Calu3 (cell line): ENCODE measurements around the gene STPG2. TPM values are rescaled to one million over a fixed set of nuclear protein-coding genes. Genes with fewer than 3 reads are reported as not detected.

Source experiments
- BruUV-seq: library from RNA; stranded (reverse); fragments of 400-500 nt; replicated peaks from 2 replicates; lab custom pipeline; 2021; lab: Mats Ljungman, UMichigan
- CTCF ChIA-PET: fragments of 300-600 bp; sonication (Branson Sonifier 250); formaldehyde crosslinking; loops from one replicate; lab custom pipeline; 2022; ENCODE audit warnings: antibody characterized with exemption; lab: Charles Lee
- DNase-seq: peaks from one replicate; pipeline ENCODE4 v3.0.0; 2022
- H3K27ac Mint-ChIP-seq: one replicate; pipeline ENCODE4 v1.8.0; 2022; ENCODE audit warnings: mixed read lengths; ENCODE audit not compliant: unreplicated experiment
- H3K27me3 Mint-ChIP-seq: one replicate; pipeline ENCODE4 v1.8.0; 2022; ENCODE audit warnings: mixed read lengths; ENCODE audit not compliant: unreplicated experiment
- H3K36me3 Mint-ChIP-seq: one replicate; pipeline ENCODE4 v1.8.0; 2022; ENCODE audit warnings: mild to moderate bottlenecking, moderate library complexity, mixed read lengths; ENCODE audit not compliant: insufficient read depth, unreplicated experiment
- H3K4me1 Mint-ChIP-seq: one replicate; pipeline ENCODE4 v1.8.0; 2022; ENCODE audit warnings: mild to moderate bottlenecking, low read depth, mixed read lengths; ENCODE audit not compliant: unreplicated experiment
- H3K4me3 Mint-ChIP-seq: one replicate; pipeline ENCODE4 v1.8.0; 2022; ENCODE audit warnings: mild to moderate bottlenecking, low read depth, moderate library complexity, mixed read lengths; ENCODE audit not compliant: unreplicated experiment
- H3K9me3 Mint-ChIP-seq: one replicate; pipeline ENCODE4 v1.8.0; 2022; ENCODE audit warnings: low read depth, mixed read lengths; ENCODE audit not compliant: unreplicated experiment
- CTCF ChIP-seq: fragments of 200-600 bp; IDR thresholded peaks from one replicate; pipeline ENCODE4 v1.8.0; 2022; ENCODE audit warnings: antibody characterized with exemption; ENCODE audit not compliant: unreplicated experiment
- intact Hi-C: fragments of 100-400 bp; cut with micrococcal nuclease; formaldehyde crosslinking; loops from one replicate; pipeline ENCODE4 v1.10.0; 2022; ENCODE audit not compliant: unreplicated experiment
- total RNA-seq: library from RNA; stranded (reverse); gene quantifications from 2 replicates; pipeline ENCODE4 v1.2.3, GENCODE V29; 2022

The STPG2 gene
- total RNA-seq, 1 experiment from 2014 or later, result not detected

GRCh38 chr4:97812768-97813167 is 330.5 kb downstream of the STPG2 start:
- Mint-ChIP-seq H3K27me3 (no peaks in the 10 kb centered on the region), H3K36me3 (no peaks in the 10 kb centered on the region), H3K4me3 (no peak overlapping the region), H3K4me1 (no peaks in the 10 kb centered on the region), H3K27ac (no peak overlapping the region), H3K9me3 (peaks cover 3% of the 10 kb centered on the region)
- no peak for TF ChIP-seq CTCF
- DNase-seq, result no peak
- CTCF ChIA-PET, result no interaction called here
- intact Hi-C loops, result no loop called here
- BruUV-seq, result no TSS peak

GRCh38 chr4:97786306-97786920 is 356.9 kb downstream of the STPG2 start:
- Mint-ChIP-seq H3K36me3 (no peaks in the 10 kb centered on the region), H3K27ac (no peak overlapping the region), H3K9me3 (no peaks in the 10 kb centered on the region), H3K4me3 (no peak overlapping the region), H3K4me1 (no peaks in the 10 kb centered on the region), H3K27me3 (no peaks in the 10 kb centered on the region)
- TF ChIP-seq CTCF, result no peak
- CTCF ChIA-PET, result no interaction called here
- no TSS peak for BruUV-seq
- DNase-seq, result no peak
- intact Hi-C loops, result no loop called here

- Mint-ChIP-seq H3K9me3 (no peaks in the 10 kb centered on the region), H3K4me1 (no peaks in the 10 kb centered on the region), H3K27me3 (no peaks in the 10 kb centered on the region), H3K4me3 (no peak overlapping the region), H3K27ac (no peak overlapping the region), H3K36me3 (no peaks in the 10 kb centered on the region)
- TF ChIP-seq CTCF, result no peak
- intact Hi-C loops, result no loop called here
- BruUV-seq, result no TSS peak
- CTCF ChIA-PET, result no interaction called here
- no peak for DNase-seq
Measured at GRCh38 chr4:97778174-97778573, 365.1 kb downstream of the STPG2 start.

- no peak for TF ChIP-seq CTCF
- no peak for DNase-seq
- H3K4me3 Mint-ChIP-seq, result no peak overlapping the region
- intact Hi-C loops, result no loop called here
- H3K27ac Mint-ChIP-seq, result no peak overlapping the region
- CTCF ChIA-PET, result no interaction called here
- no TSS peak for BruUV-seq
- no peaks in the 10 kb centered on the region for H3K36me3 Mint-ChIP-seq
- H3K27me3 Mint-ChIP-seq, result no peaks in the 10 kb centered on the region
- no peaks in the 10 kb centered on the region for H3K4me1 Mint-ChIP-seq
- no peaks in the 10 kb centered on the region for H3K9me3 Mint-ChIP-seq
Measured at GRCh38 chr4:97774347-97774989, 368.8 kb downstream of the STPG2 start.
